Glutamatergic neuron (in vitro differentiated cells): ENCODE results near the gene ASGR2. TPM values are rescaled to one million over a fixed set of nuclear protein-coding genes. Genes with fewer than 3 reads are reported as not detected.
"Not testable (repeated sequence)": the region's sequence is repeated elsewhere in the genome, so short reads cannot be mapped to it uniquely, and the experiment has no call there.

ENCODE experiments used
- DNase-seq: peaks from one replicate; pipeline ENCODE4 v3.0.0; 2022
- H3K27ac Mint-ChIP-seq: one replicate; pipeline ENCODE4 v1.8.0; 2020; ENCODE audit warnings: mild to moderate bottlenecking, mixed read lengths, inconsistent platforms; ENCODE audit not compliant: unreplicated experiment
- H3K27me3 Mint-ChIP-seq: one replicate; pipeline ENCODE4 v1.8.0; 2020; ENCODE audit warnings: mild to moderate bottlenecking, moderate library complexity, mixed read lengths, inconsistent platforms; ENCODE audit not compliant: unreplicated experiment
- H3K36me3 Mint-ChIP-seq: one replicate; pipeline ENCODE4 v1.8.0; 2020; ENCODE audit warnings: mild to moderate bottlenecking, mixed read lengths, inconsistent platforms; ENCODE audit not compliant: unreplicated experiment
- H3K4me1 Mint-ChIP-seq: one replicate; pipeline ENCODE4 v1.8.0; 2020; ENCODE audit warnings: mild to moderate bottlenecking, low read depth, mixed read lengths, inconsistent platforms; ENCODE audit not compliant: unreplicated experiment
- H3K4me3 Mint-ChIP-seq: one replicate; pipeline ENCODE4 v1.8.0; 2020; ENCODE audit warnings: mild to moderate bottlenecking, mixed read lengths, inconsistent platforms; ENCODE audit not compliant: unreplicated experiment
- H3K9me3 Mint-ChIP-seq: one replicate; pipeline ENCODE4 v1.8.0; 2020; ENCODE audit warnings: mild to moderate bottlenecking, moderate library complexity, mixed read lengths, inconsistent platforms; ENCODE audit not compliant: unreplicated experiment
- CTCF ChIP-seq: fragments of 200-600 bp; sonication (generic); IDR thresholded peaks from one replicate; pipeline ENCODE4 v1.5.0; 2021; ENCODE audit not compliant: partially characterized antibody, unreplicated experiment
- total RNA-seq: library from RNA; stranded (reverse); fragmentation: NEBNext Ultra II Directional; extraction: Animal tissue kit (Norgen Biotek cat#: 25700); gene quantifications from one replicate; pipeline ENCODE4 v1.2.1, GENCODE V29; 2021; ENCODE audit not compliant: unreplicated experiment

Gene ASGR2
- total RNA-seq, 1 donor from 2014 or later = not detected

- no peak for DNase-seq
- peaks cover 17% of the 10 kb centered on the region for H3K4me1 Mint-ChIP-seq
- no peaks in the 10 kb centered on the region for H3K36me3 Mint-ChIP-seq
- H3K27ac Mint-ChIP-seq = no peak overlapping the region
- no peak overlapping the region for H3K4me3 Mint-ChIP-seq
- no peaks in the 10 kb centered on the region for H3K9me3 Mint-ChIP-seq
- peaks cover 4% of the 10 kb centered on the region for H3K27me3 Mint-ChIP-seq
- no peak for TF ChIP-seq CTCF
These were observed 16.2 kb upstream of the ASGR2 start for GRCh38 chr17:7130621-7131422.

GRCh38 chr17:7129311-7129710 is 14.7 kb upstream of the ASGR2 start:
- H3K4me1 Mint-ChIP-seq = peaks cover 17% of the 10 kb centered on the region
- no peaks in the 10 kb centered on the region for H3K36me3 Mint-ChIP-seq
- no peak for DNase-seq
- TF ChIP-seq CTCF = no peak
- no peak overlapping the region for H3K4me3 Mint-ChIP-seq
- H3K9me3 Mint-ChIP-seq = no peaks in the 10 kb centered on the region
- peaks cover 5% of the 10 kb centered on the region for H3K27me3 Mint-ChIP-seq
- no peak overlapping the region for H3K27ac Mint-ChIP-seq

- peak; percentile 69 for DNase-seq
- no peaks in the 10 kb centered on the region for H3K36me3 Mint-ChIP-seq
- peaks cover 16% of the 10 kb centered on the region for H3K4me1 Mint-ChIP-seq
- H3K27me3 Mint-ChIP-seq = peaks cover 3% of the 10 kb centered on the region
- H3K9me3 Mint-ChIP-seq = no peaks in the 10 kb centered on the region
- H3K27ac Mint-ChIP-seq = no peak overlapping the region
- TF ChIP-seq CTCF = no peak
- H3K4me3 Mint-ChIP-seq = no peak overlapping the region
These were observed 13.5 kb upstream of the ASGR2 start for GRCh38 chr17:7128160-7128559.

GRCh38 chr17:7127501-7127900 is 12.9 kb upstream of the ASGR2 start:
- H3K27me3 Mint-ChIP-seq, DNase-seq, H3K4me3 Mint-ChIP-seq, H3K36me3 Mint-ChIP-seq, H3K27ac Mint-ChIP-seq, H3K9me3 Mint-ChIP-seq: not testable (repeated sequence)
- H3K4me1 Mint-ChIP-seq = peaks cover 12% of the 10 kb centered on the region

GRCh38 chr17:7126386-7126785 is 11.8 kb upstream of the ASGR2 start:
- DNase-seq, H3K27ac Mint-ChIP-seq, H3K36me3 Mint-ChIP-seq, H3K4me3 Mint-ChIP-seq, H3K27me3 Mint-ChIP-seq, H3K9me3 Mint-ChIP-seq: not testable (repeated sequence)
- peaks cover 11% of the 10 kb centered on the region for H3K4me1 Mint-ChIP-seq

- Mint-ChIP-seq H3K36me3 (no peaks in the 10 kb centered on the region), H3K4me3 (no peak overlapping the region), H3K9me3 (no peaks in the 10 kb centered on the region), H3K27ac (no peak overlapping the region), H3K4me1 (peaks cover 6% of the 10 kb centered on the region), H3K27me3 (peaks cover 1% of the 10 kb centered on the region)
- no peak for DNase-seq
- no peak for TF ChIP-seq CTCF
These were observed 10.3 kb upstream of the ASGR2 start for GRCh38 chr17:7124923-7125322.
